GM12873 (cell line): ENCODE measurements around the gene TRAF3IP1.

Source experiments
- CTCF ChIP-seq: IDR thresholded peaks from 2 replicates; pipeline ENCODE4 v1.5.1; 2012; ENCODE audit warnings: low read depth, mild to moderate bottlenecking, moderate library complexity, low read length, control low read depth; ENCODE audit not compliant: insufficient read depth; ENCODE audit errors: missing control alignments

The TRAF3IP1 gene

GRCh38 chr2:238289574-238289973 lies 30.7 kb upstream of the TRAF3IP1 start:
- no peak for TF ChIP-seq CTCF

GRCh38 chr2:238290091-238290509 lies 30.2 kb upstream of the TRAF3IP1 start:
- TF ChIP-seq CTCF, result no peak

- no peak for TF ChIP-seq CTCF
Observed at GRCh38 chr2:238290715-238291549, 29.4 kb upstream of the TRAF3IP1 start.

GRCh38 chr2:238291550-238292281 lies 28.6 kb upstream of the TRAF3IP1 start:
- TF ChIP-seq CTCF, result no peak

GRCh38 chr2:238294046-238294392 lies 26.3 kb upstream of the TRAF3IP1 start:
- TF ChIP-seq CTCF, result no peak

GRCh38 chr2:238294393-238295143 lies 25.8 kb upstream of the TRAF3IP1 start:
- no peak for TF ChIP-seq CTCF
